ENCODE data around the gene HAAO. TPM values are rescaled to one million over a fixed set of nuclear protein-coding genes. Genes with fewer than 3 reads are reported as not detected.

Gene HAAO
- total and polyA plus RNA-seq, 2 donors (not counting 1 experiment from before 2014, with no cell fraction given): 6.4 to 17.6 TPM

DNA sequence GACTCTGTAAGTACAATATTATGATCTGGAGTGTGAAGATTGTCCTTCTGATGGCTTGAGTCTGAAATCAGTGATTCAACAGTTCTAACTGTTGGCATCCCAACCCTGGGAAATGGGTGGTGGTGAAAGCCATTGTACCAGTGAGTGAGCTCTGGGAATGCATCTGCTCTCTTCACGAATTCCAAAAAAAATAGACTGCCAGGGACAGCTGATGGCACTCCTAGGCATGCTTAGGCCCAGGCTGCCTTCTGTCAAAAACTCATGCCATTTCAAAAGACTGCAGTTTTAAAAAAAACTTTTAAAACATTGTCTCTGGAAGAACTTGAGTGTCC lies 48.8 kb downstream of the HAAO start:
- Histone ChIP-seq H3K9me3 (ENCODE audit: control extremely low read depth in 1 of 3, control insufficient read depth in 2 of 3, insufficient read depth in 1 of 3, low read length in 2 of 3) (peaks cover 0 to 2% (median under 1%) of the 10 kb centered on the region in 3 donors), H3K9ac (ENCODE audit: low read length) (no peak overlapping the region), H3K36me3 (replicated peaks in 1 of 2; ENCODE audit: control extremely low read depth in 1 of 2, control insufficient read depth in 1 of 2, extremely low read depth in 1 of 2, insufficient read depth in 2 of 2, low read length in 1 of 2) (no peaks in the 10 kb centered on the region), H4K20me1 (ENCODE audit: control insufficient read depth, insufficient read depth, low read length, poor library complexity, severe bottlenecking) (no peaks in the 10 kb centered on the region), H2AFZ (ENCODE audit: insufficient read depth, low read depth, low read length, poor library complexity, severe bottlenecking) (no peak overlapping the region), H3K4me1 (ENCODE audit: control insufficient read depth in 2 of 2, insufficient read depth in 2 of 2, low read length in 2 of 2) (no peaks in the 10 kb centered on the region), H3K4me3 (ENCODE audit: control extremely low read depth in 1 of 5, extremely low read depth in 1 of 5, insufficient read depth in 1 of 5, low read depth in 2 of 5, low read length in 4 of 5) (no peak overlapping the region), H3K79me2 (ENCODE audit: control insufficient read depth, insufficient read depth, low read length) (no peaks in the 10 kb centered on the region), H3K27ac (ENCODE audit: low read length in 2 of 2) (no peak overlapping the region), H3K27me3 (replicated peaks in 1 of 4; ENCODE audit: control extremely low read depth in 1 of 4, control insufficient read depth in 3 of 4, insufficient read depth in 4 of 4, low read length in 3 of 4) (no peaks in the 10 kb centered on the region), H3K4me2 (replicated peaks; ENCODE audit: low read depth, low read length, poor library complexity, severe bottlenecking) (no peak overlapping the region)
- Mint-ChIP-seq H3K27me3 (no peaks in the 10 kb centered on the region), H3K4me1 (peaks cover 5% of the 10 kb centered on the region), H3K4me3 (no peak overlapping the region), H3K9me3 (ENCODE audit: insufficient read depth) (no peaks in the 10 kb centered on the region), H3K27ac (no peak overlapping the region)
- no peak for TF ChIP-seq EZH2 (IDR thresholded peaks at IDR 0.05; ENCODE audit: borderline replicate concordance, insufficient read depth, low read depth, low read length, poor library complexity, severe bottlenecking)
- TF ChIP-seq, protein P1, sequence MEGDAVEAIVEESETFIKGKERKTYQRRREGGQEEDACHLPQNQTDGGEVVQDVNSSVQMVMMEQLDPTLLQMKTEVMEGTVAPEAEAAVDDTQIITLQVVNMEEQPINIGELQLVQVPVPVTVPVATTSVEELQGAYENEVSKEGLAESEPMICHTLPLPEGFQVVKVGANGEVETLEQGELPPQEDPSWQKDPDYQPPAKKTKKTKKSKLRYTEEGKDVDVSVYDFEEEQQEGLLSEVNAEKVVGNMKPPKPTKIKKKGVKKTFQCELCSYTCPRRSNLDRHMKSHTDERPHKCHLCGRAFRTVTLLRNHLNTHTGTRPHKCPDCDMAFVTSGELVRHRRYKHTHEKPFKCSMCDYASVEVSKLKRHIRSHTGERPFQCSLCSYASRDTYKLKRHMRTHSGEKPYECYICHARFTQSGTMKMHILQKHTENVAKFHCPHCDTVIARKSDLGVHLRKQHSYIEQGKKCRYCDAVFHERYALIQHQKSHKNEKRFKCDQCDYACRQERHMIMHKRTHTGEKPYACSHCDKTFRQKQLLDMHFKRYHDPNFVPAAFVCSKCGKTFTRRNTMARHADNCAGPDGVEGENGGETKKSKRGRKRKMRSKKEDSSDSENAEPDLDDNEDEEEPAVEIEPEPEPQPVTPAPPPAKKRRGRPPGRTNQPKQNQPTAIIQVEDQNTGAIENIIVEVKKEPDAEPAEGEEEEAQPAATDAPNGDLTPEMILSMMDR (IDR thresholded peaks at IDR 0.05): no peak
- no peak for DNase-seq
- no peak for ATAC-seq (ENCODE audit: low read depth)
- 100% methylated on average over 1 of the region's 1 CpG for WGBS (ENCODE audit: insufficient coverage)
- ChIA-PET CTCF (no interaction called here), POLR2A (no interaction called here)
- intact Hi-C loops (cut with micrococcal nuclease): no loop called here

DNA sequence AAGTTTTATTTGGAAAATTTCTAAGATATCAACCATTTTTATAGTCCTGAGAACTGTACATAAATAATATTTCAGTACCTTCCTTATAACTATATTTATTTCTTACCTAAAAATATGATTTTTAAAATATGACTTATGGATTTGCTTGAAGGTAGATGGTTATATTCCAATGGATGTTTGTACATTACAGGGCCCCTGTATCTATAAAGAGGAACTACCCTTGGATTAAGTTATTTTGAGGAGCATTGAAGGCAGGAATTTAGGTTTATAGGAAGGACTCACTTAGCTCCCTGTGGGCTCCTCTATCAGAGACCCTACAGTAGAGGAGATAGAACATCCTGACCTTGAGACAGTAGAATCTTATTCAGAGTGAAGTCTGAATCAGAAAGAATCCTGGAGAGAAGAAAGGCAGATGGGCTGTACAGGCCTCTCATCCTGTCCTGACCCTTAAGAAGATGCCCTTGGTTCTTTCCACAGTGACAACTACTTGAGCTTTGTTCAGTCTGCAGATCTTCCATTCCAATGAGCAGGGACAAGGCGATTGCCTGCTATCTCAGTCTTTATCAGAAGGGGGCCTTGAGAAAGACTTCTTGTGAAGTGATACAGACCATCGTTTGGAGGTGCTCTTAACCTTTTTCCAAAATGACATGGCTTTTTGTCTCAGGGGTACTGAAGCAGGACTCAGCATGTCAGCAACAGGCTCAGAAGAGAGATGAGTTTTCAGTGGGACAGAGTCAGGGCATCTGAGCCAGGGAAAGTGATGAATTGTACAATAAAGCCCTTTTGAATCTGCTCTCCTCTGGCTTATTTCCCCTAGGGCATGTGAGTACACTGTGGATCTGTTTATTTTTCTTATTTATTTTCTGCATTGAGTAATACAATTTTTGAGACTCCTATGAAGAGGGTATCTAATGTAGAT lies 49.4 kb downstream of the HAAO start:
- H3K4me1 Mint-ChIP-seq: peaks cover 5% of the 10 kb centered on the region
- TF ChIP-seq, protein P1 (IDR thresholded peaks at IDR 0.05): no peak
- TF ChIP-seq EZH2 (IDR thresholded peaks at IDR 0.05; ENCODE audit: borderline replicate concordance, insufficient read depth, low read depth, low read length, poor library complexity, severe bottlenecking): no peak
- H3K27ac Mint-ChIP-seq: no peak overlapping the region
- Histone ChIP-seq H3K79me2 (ENCODE audit: control insufficient read depth, insufficient read depth, low read length) (no peaks in the 10 kb centered on the region), H3K36me3 (replicated peaks in 1 of 2; ENCODE audit: control extremely low read depth in 1 of 2, control insufficient read depth in 1 of 2, extremely low read depth in 1 of 2, insufficient read depth in 2 of 2, low read length in 1 of 2) (no peaks in the 10 kb centered on the region), H3K9me3 (ENCODE audit: control extremely low read depth in 1 of 3, control insufficient read depth in 2 of 3, insufficient read depth in 1 of 3, low read length in 2 of 3) (peaks cover 0 to 5% (median 2%) of the 10 kb centered on the region in 3 donors), H3K27me3 (replicated peaks in 1 of 4; ENCODE audit: control extremely low read depth in 1 of 4, control insufficient read depth in 3 of 4, insufficient read depth in 4 of 4, low read length in 3 of 4) (no peaks in the 10 kb centered on the region), H3K9ac (ENCODE audit: low read length) (no peak overlapping the region), H2AFZ (ENCODE audit: insufficient read depth, low read depth, low read length, poor library complexity, severe bottlenecking) (no peak overlapping the region), H3K27ac (ENCODE audit: low read length in 2 of 2) (no peak overlapping the region), H4K20me1 (ENCODE audit: control insufficient read depth, insufficient read depth, low read length, poor library complexity, severe bottlenecking) (no peaks in the 10 kb centered on the region), H3K4me3 (ENCODE audit: control extremely low read depth in 1 of 5, extremely low read depth in 1 of 5, insufficient read depth in 1 of 5, low read depth in 2 of 5, low read length in 4 of 5) (no peak overlapping the region), H3K4me1 (ENCODE audit: control insufficient read depth in 2 of 2, insufficient read depth in 2 of 2, low read length in 2 of 2) (no peaks in the 10 kb centered on the region), H3K4me2 (replicated peaks; ENCODE audit: low read depth, low read length, poor library complexity, severe bottlenecking) (no peak overlapping the region)
- no peak for ATAC-seq (ENCODE audit: low read depth)
- WGBS (ENCODE audit: insufficient coverage): 71% methylated on average over 2 of the region's 2 CpGs
- ChIA-PET POLR2A (no interaction called here), CTCF (interaction anchor here (1.0 to 1.8 kb wide), 4 partner anchors 14 to 50 kb away, joined by 3 to 10 read pairs (median 4); partner anchors contain the start of gene HAAO)
- DNase-seq: no peak
- no peaks in the 10 kb centered on the region for H3K27me3 Mint-ChIP-seq
- no peak overlapping the region for H3K4me3 Mint-ChIP-seq
- intact Hi-C loops (cut with micrococcal nuclease): no loop called here
- H3K9me3 Mint-ChIP-seq (ENCODE audit: insufficient read depth): peaks cover 3% of the 10 kb centered on the region

Data from B cell (primary cell).